PC-3 (cell line): Measurements from ENCODE around the gene UBAP2. TPM values are rescaled to one million over a fixed set of nuclear protein-coding genes. Genes with fewer than 3 reads are reported as not detected.

Experiments
- ATAC-seq: fragments of 200-7000 bp; cut with Tn5 transposase; 2 replicates; pipeline ENCODE4 v1.9.1; 2020; ENCODE audit warnings: mild to moderate bottlenecking, moderate library complexity
- BruUV-seq: library from RNA; stranded (reverse); fragments of 400-500 nt; replicated peaks from 2 replicates; lab custom pipeline; 2021; lab: Mats Ljungman, UMichigan
- CTCF ChIA-PET: fragments of 300-600 bp; sonication (Branson Sonifier 250); formaldehyde crosslinking; loops from one replicate; lab custom pipeline; 2022; ENCODE audit warnings: antibody characterized with exemption; lab: Charles Lee
- POLR2A ChIA-PET: fragments of 300-600 bp; sonication (Branson Sonifier 250); formaldehyde crosslinking; loops from one replicate; lab custom pipeline; 2022; ENCODE audit warnings: antibody characterized with exemption; ENCODE audit not compliant: unreplicated experiment; lab: Charles Lee
- DNase-seq: peaks from one replicate; pipeline ENCODE4 v3.0.0-alpha.2; 2015
- H2AFZ ChIP-seq: fragments of 300-600 bp; sonication (generic); 2 replicates; pipeline ENCODE4 v1.6.0; 2016; ENCODE audit warnings: antibody characterized with exemption, low read length
- H3F3A ChIP-seq: fragments of 300-600 bp; sonication (generic); one replicate; pipeline ENCODE4 v1.6.0; 2017; ENCODE audit warnings: antibody characterized with exemption, low read length, control low read depth, mild to moderate bottlenecking; ENCODE audit not compliant: unreplicated experiment
- H3K27ac ChIP-seq: fragments of 300-600 bp; sonication (generic); 2 replicates; pipeline ENCODE4 v1.5.1; 2016; ENCODE audit warnings: mild to moderate bottlenecking, low read length
- H3K27me3 ChIP-seq: fragments of 300-600 bp; sonication (generic); 2 replicates; pipeline ENCODE4 v1.6.1; 2016; ENCODE audit warnings: low read length, mixed read lengths
- H3K36me3 ChIP-seq: fragments of 300-600 bp; sonication (generic); 2 replicates; pipeline ENCODE4 v1.6.1; 2016; ENCODE audit warnings: low read depth, mixed run types, low read length, mixed read lengths
- H3K4me1 ChIP-seq: fragments of 300-600 bp; sonication (generic); 2 replicates; pipeline ENCODE4 v1.5.1; 2016; ENCODE audit warnings: low read length; ENCODE audit not compliant: insufficient read depth
- H3K4me2 ChIP-seq: fragments of 300-600 bp; sonication (generic); 2 replicates; pipeline ENCODE4 v1.6.0; 2016; ENCODE audit warnings: low read length
- H3K4me3 ChIP-seq: fragments of 300-600 bp; sonication (generic); 2 replicates; pipeline ENCODE4 v1.5.1; 2016; ENCODE audit warnings: mild to moderate bottlenecking, low read length, mixed read lengths
- H3K79me2 ChIP-seq: fragments of 300-600 bp; sonication (generic); 2 replicates; pipeline ENCODE4 v1.6.1; 2017; ENCODE audit warnings: low read length, mixed read lengths
- H3K9ac ChIP-seq: fragments of 300-600 bp; sonication (generic); 2 replicates; pipeline ENCODE4 v1.6.0; 2016; ENCODE audit warnings: mild to moderate bottlenecking, low read length
- H3K9me2 ChIP-seq: fragments of 300-600 bp; sonication (generic); replicated peaks from 2 replicates; pipeline ENCODE4 v1.6.1; 2016; ENCODE audit warnings: mixed run types, low read length, mixed read lengths
- H3K9me3 ChIP-seq: fragments of 300-600 bp; sonication (generic); 2 replicates; pipeline ENCODE4 v1.6.1; 2016; ENCODE audit warnings: low read length, mixed read lengths
- H4K20me1 ChIP-seq: fragments of 300-600 bp; sonication (generic); 2 replicates; pipeline ENCODE4 v1.6.1; 2016; ENCODE audit warnings: low read length, mixed read lengths
- CTCF ChIP-seq: fragments of 300-600 bp; sonication (generic); conservative IDR thresholded peaks from 2 replicates; pipeline ENCODE4 v1.5.1; 2017; ENCODE audit warnings: antibody characterized with exemption, low read depth, mild to moderate bottlenecking, low read length
- EZH2 ChIP-seq: fragments of 300-600 bp; sonication (generic); IDR thresholded peaks from one replicate; pipeline ENCODE4 v1.6.1; 2017; ENCODE audit warnings: antibody characterized with exemption, mild to moderate bottlenecking, low read length; ENCODE audit not compliant: unreplicated experiment
- EZH2phosphoT487 ChIP-seq: fragments of 300-600 bp; sonication (generic); IDR thresholded peaks from 2 replicates; pipeline ENCODE4 v1.6.1; 2018; ENCODE audit warnings: mild to moderate bottlenecking, antibody characterized with exemption, low read length, borderline replicate concordance
- intact Hi-C: fragments of 100-400 bp; cut with micrococcal nuclease; formaldehyde crosslinking; loops from 2 replicates; pipeline ENCODE4 v1.9.0; 2023
- total RNA-seq: library from RNA; depleted of rRNA; stranded (reverse); fragments of >200 nt; gene quantifications from 2 replicates; pipeline ENCODE4 v1.2.3, GENCODE V29; 2014

UBAP2 gene
- total RNA-seq, 1 experiment from 2014 or later: 12.6 TPM

- H3K4me2 ChIP-seq: no peak overlapping the region
- ATAC-seq (no peak), DNase-seq (no peak)
- no peak overlapping the region for H3K27ac ChIP-seq
- H3K4me3 ChIP-seq: no peak overlapping the region
- H3K27me3 ChIP-seq: no peaks in the 10 kb centered on the region
- TF ChIP-seq EZH2 (no peak), CTCF (no peak), EZH2phosphoT487 (no peak)
- no TSS peak for BruUV-seq
- H3K36me3 ChIP-seq: peaks cover 16% of the 10 kb centered on the region
- H3K9me3 ChIP-seq: no peaks in the 10 kb centered on the region
- no peak overlapping the region for H2AFZ ChIP-seq
- CTCF ChIA-PET: no interaction called here
- H3K79me2 ChIP-seq: no peaks in the 10 kb centered on the region
- H3K9me2 ChIP-seq: no peaks in the 10 kb centered on the region
- H3K9ac ChIP-seq: no peak overlapping the region
- H3F3A ChIP-seq: no peaks in the 10 kb centered on the region
- H3K4me1 ChIP-seq: no peaks in the 10 kb centered on the region
- no peaks in the 10 kb centered on the region for H4K20me1 ChIP-seq
- POLR2A ChIA-PET: no interaction called here
- intact Hi-C loops: no loop called here
These were observed 92.1 kb downstream of the UBAP2 start for GRCh38 chr9:33956544-33956943.

GRCh38 chr9:33952066-33952465 lies 96.6 kb downstream of the UBAP2 start:
- peaks cover 12% of the 10 kb centered on the region for H3K36me3 ChIP-seq
- H3K4me3 ChIP-seq: no peak overlapping the region
- CTCF ChIA-PET: no interaction called here
- POLR2A ChIA-PET: no interaction called here
- no peaks in the 10 kb centered on the region for H3K9me2 ChIP-seq
- BruUV-seq: no TSS peak
- DNase-seq (no peak), ATAC-seq (no peak)
- H3K79me2 ChIP-seq: no peaks in the 10 kb centered on the region
- H2AFZ ChIP-seq: no peak overlapping the region
- H3K27me3 ChIP-seq: no peaks in the 10 kb centered on the region
- intact Hi-C loops: no loop called here
- no peak overlapping the region for H3K4me2 ChIP-seq
- peaks cover 14% of the 10 kb centered on the region for H3K4me1 ChIP-seq
- no peaks in the 10 kb centered on the region for H3K9me3 ChIP-seq
- 0 out of 2 replicates have a peak, but pooled peaks cover 4% of the 10 kb centered on the region for H4K20me1 ChIP-seq
- no peak overlapping the region for H3K9ac ChIP-seq
- H3K27ac ChIP-seq: no peak overlapping the region
- H3F3A ChIP-seq: peaks cover 3% of the 10 kb centered on the region
- TF ChIP-seq EZH2: no peak
- TF ChIP-seq CTCF: no peak
- no peak for TF ChIP-seq EZH2phosphoT487

GRCh38 chr9:33950371-33950770 lies 98.3 kb downstream of the UBAP2 start:
- H3K79me2 ChIP-seq: peaks cover 3% of the 10 kb centered on the region; the same call in 1 of the 2 replicates
- H3K27ac ChIP-seq: no peak overlapping the region
- no peaks in the 10 kb centered on the region for H3K9me2 ChIP-seq
- no peak for DNase-seq
- H3K9ac ChIP-seq: no peak overlapping the region
- H3K4me2 ChIP-seq: no peak overlapping the region
- TF ChIP-seq CTCF (no peak), EZH2phosphoT487 (no peak), EZH2 (no peak)
- no peak overlapping the region for H2AFZ ChIP-seq
- H3K27me3 ChIP-seq: no peaks in the 10 kb centered on the region
- BruUV-seq: no TSS peak
- ChIA-PET CTCF (no interaction called here), POLR2A (no interaction called here)
- H3F3A ChIP-seq: peaks cover 6% of the 10 kb centered on the region
- ATAC-seq: no peak
- no peaks in the 10 kb centered on the region for H3K9me3 ChIP-seq
- intact Hi-C loops: no loop called here
- H3K36me3 ChIP-seq: peaks cover 23% of the 10 kb centered on the region
- H3K4me1 ChIP-seq: peaks cover 26% of the 10 kb centered on the region
- no peak overlapping the region for H3K4me3 ChIP-seq
- 0 out of 2 replicates have a peak, but pooled peaks cover 5% of the 10 kb centered on the region for H4K20me1 ChIP-seq
